HepG2 (cell line): ENCODE results near the gene CCDC14. TPM values are rescaled to one million over a fixed set of nuclear protein-coding genes. Genes with fewer than 3 reads are reported as not detected.
A peak's percentile ranks its signal among the peaks of the same experiment; 100 is the strongest.

ENCODE experiments used
- CERS6 ChIP-seq: sonication (generic); formaldehyde crosslinking; IDR thresholded peaks from 2 replicates; pipeline ENCODE4 v1.5.0; 2020; ENCODE audit warnings: missing genetic modification reagents
- ELF3 ChIP-seq: IDR thresholded peaks from 2 replicates; pipeline ENCODE4 v1.6.1; 2016; ENCODE audit warnings: missing genetic modification reagents, missing compliant biosample characterization
- EZH2 ChIP-seq: conservative IDR thresholded peaks from 2 replicates; pipeline ENCODE4 v1.6.1; 2012; ENCODE audit warnings: mild to moderate bottlenecking, low read depth, low read length, moderate library complexity
- GABPA ChIP-seq, 2 experiments: IDR thresholded peaks; 2 replicates each; pipeline ENCODE4 v1.6.1; 2011 to 2016; ENCODE audit warnings: low read depth in 2 of 2, low read length in 1 of 2, missing biosample characterization in 1 of 2, missing genetic modification characterization in 1 of 2
- HHEX ChIP-seq: IDR thresholded peaks from 2 replicates; pipeline ENCODE4 v1.6.1; 2016; ENCODE audit warnings: control low read depth
- HNRNPLL ChIP-seq: fragments of 200-400 bp; formaldehyde crosslinking; IDR thresholded peaks from 2 replicates; pipeline ENCODE4 v1.6.1; 2017; ENCODE audit warnings: mild to moderate bottlenecking, low read depth, low read length; ENCODE audit not compliant: poor library complexity, severe bottlenecking
- IRF2 ChIP-seq: IDR thresholded peaks from 2 replicates; pipeline ENCODE4 v1.6.1; 2018; ENCODE audit warnings: missing genetic modification reagents, missing compliant biosample characterization
- KDM5A ChIP-seq: fragments of 200-600 bp; sonication (generic); IDR thresholded peaks from 2 replicates; pipeline ENCODE4 v1.7.0; 2018; ENCODE audit warnings: antibody characterized with exemption, mild to moderate bottlenecking, low read length, borderline replicate concordance
- MED13 ChIP-seq: sonication (generic); formaldehyde crosslinking; IDR thresholded peaks from 2 replicates; pipeline ENCODE4 v1.5.0; 2020; ENCODE audit warnings: missing genetic modification reagents
- MLX ChIP-seq: IDR thresholded peaks from 2 replicates; pipeline ENCODE4 v1.6.1; 2016
- NR2F2 ChIP-seq: IDR thresholded peaks from 2 replicates; pipeline ENCODE4 v1.6.1; 2012; ENCODE audit warnings: low read depth, inconsistent platforms, borderline replicate concordance
- PLRG1 ChIP-seq: fragments of 450-650 bp; conservative IDR thresholded peaks from 2 replicates; pipeline ENCODE4 v1.6.1; 2016
- PRMT3 ChIP-seq: sonication (generic); formaldehyde crosslinking; IDR thresholded peaks from 2 replicates; pipeline ENCODE4 v1.8.1; 2022; ENCODE audit warnings: low read depth, mild to moderate bottlenecking, moderate library complexity, missing genetic modification reagents, borderline replicate concordance
- RAD51 ChIP-seq: fragments of 450-650 bp; IDR thresholded peaks from 2 replicates; pipeline ENCODE4 v1.6.1; 2016; ENCODE audit warnings: borderline replicate concordance
- SMARCC2 ChIP-seq: fragments of 450-650 bp; IDR thresholded peaks from 2 replicates; pipeline ENCODE4 v1.6.1; 2017; ENCODE audit warnings: antibody characterized with exemption, mild to moderate bottlenecking
- TBP ChIP-seq: sonication (generic); formaldehyde crosslinking; IDR thresholded peaks from 2 replicates; pipeline ENCODE4 v1.5.0; 2020; ENCODE audit warnings: missing genetic modification reagents
- TBX3 ChIP-seq: fragments of 450-650 bp; IDR thresholded peaks from 2 replicates; pipeline ENCODE4 v1.6.1; 2017; ENCODE audit warnings: antibody characterized with exemption, mild to moderate bottlenecking, inconsistent platforms, borderline replicate concordance
- THAP11 ChIP-seq: IDR thresholded peaks from 2 replicates; pipeline ENCODE4 v1.6.1; 2016; ENCODE audit warnings: missing biosample characterization, missing genetic modification reagents
- ZBTB10 ChIP-seq: sonication (generic); formaldehyde crosslinking; IDR thresholded peaks from 2 replicates; pipeline ENCODE4 v1.4.0; 2020; ENCODE audit warnings: missing genetic modification reagents, borderline replicate concordance
- ZNF232 ChIP-seq: sonication (generic); formaldehyde crosslinking; IDR thresholded peaks from 2 replicates; pipeline ENCODE4 v1.4.0; 2020; ENCODE audit warnings: missing genetic modification reagents, borderline replicate concordance
- ZNF263 ChIP-seq: sonication (generic); formaldehyde crosslinking; IDR thresholded peaks from 2 replicates; pipeline ENCODE4 v1.4.0; 2020; ENCODE audit warnings: missing genetic modification reagents
- ZNF335 ChIP-seq: sonication (generic); formaldehyde crosslinking; IDR thresholded peaks from 2 replicates; pipeline ENCODE4 v1.4.0; 2020; ENCODE audit warnings: missing genetic modification reagents
- ZNF446 ChIP-seq: sonication (generic); formaldehyde crosslinking; IDR thresholded peaks from 2 replicates; pipeline ENCODE4 v1.5.0; 2020; ENCODE audit warnings: mild to moderate bottlenecking, missing genetic modification reagents
- ZNF510 ChIP-seq: sonication (generic); formaldehyde crosslinking; IDR thresholded peaks from 2 replicates; pipeline ENCODE4 v1.4.0; 2020; ENCODE audit warnings: low read depth, mild to moderate bottlenecking, missing genetic modification reagents
- ZNF598 ChIP-seq: sonication (generic); formaldehyde crosslinking; IDR thresholded peaks from 2 replicates; pipeline ENCODE4 v1.5.1; 2020; ENCODE audit warnings: mild to moderate bottlenecking, missing genetic modification reagents, borderline replicate concordance
- ZNF777 ChIP-seq: sonication (generic); formaldehyde crosslinking; IDR thresholded peaks from 2 replicates; pipeline ENCODE4 v1.4.0; 2020; ENCODE audit warnings: missing genetic modification reagents
- polyA plus RNA-seq, 8 experiments: library from polyadenylated mRNA; depleted of rRNA in 3 of 8; stranded (reverse) in 7 of 8; unstranded in 1 of 8; fragments of >200 nt; fragmentation: Illumina TruSeq in 4 of 8; extraction: Trizol in 4 of 8; gene quantifications; 2 replicates each; pipeline versions ENCODE4 v1.2.1 to v1.2.3, GENCODE V29; 2011 to 2016; ENCODE audit warnings: low read depth in 4 of 8, missing spikeins in 1 of 8, mixed read lengths in 1 of 8; ENCODE audit not compliant: insufficient read depth in 1 of 8
- total RNA-seq, 5 experiments: library from RNA; depleted of rRNA; stranded (reverse); fragments of >200 nt; fragmentation: Illumina TruSeq; extraction: Trizol; gene quantifications; 2 replicates each; pipeline ENCODE4 v1.2.3, GENCODE V29; 2016; ENCODE audit warnings: low read depth in 1 of 5
- TF ChIP-seq, protein P1 (sequence below): sonication (generic); formaldehyde crosslinking; IDR thresholded peaks from 2 replicates; pipeline ENCODE4 v1.8.0; 2022; ENCODE audit warnings: mild to moderate bottlenecking, missing genetic modification reagents, moderate library complexity

The CCDC14 gene
- total and polyA plus RNA-seq, 2 of the 13 experiments (the other 11 are each of a cell fraction or from before 2014, with no cell fraction given) = 48.7 to 49.0 TPM

- TF ChIP-seq ELF3 (CRISPR knock-in tag) = peak; percentile 61; the same call in 1 of the 2 replicates
- TF ChIP-seq TBX3 = no peak
- TF ChIP-seq, protein P1, sequence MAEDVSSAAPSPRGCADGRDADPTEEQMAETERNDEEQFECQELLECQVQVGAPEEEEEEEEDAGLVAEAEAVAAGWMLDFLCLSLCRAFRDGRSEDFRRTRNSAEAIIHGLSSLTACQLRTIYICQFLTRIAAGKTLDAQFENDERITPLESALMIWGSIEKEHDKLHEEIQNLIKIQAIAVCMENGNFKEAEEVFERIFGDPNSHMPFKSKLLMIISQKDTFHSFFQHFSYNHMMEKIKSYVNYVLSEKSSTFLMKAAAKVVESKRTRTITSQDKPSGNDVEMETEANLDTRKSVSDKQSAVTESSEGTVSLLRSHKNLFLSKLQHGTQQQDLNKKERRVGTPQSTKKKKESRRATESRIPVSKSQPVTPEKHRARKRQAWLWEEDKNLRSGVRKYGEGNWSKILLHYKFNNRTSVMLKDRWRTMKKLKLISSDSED (CRISPR knock-in tag) = no peak
- peak; percentile 56; the same call in 1 of the 2 replicates for TF ChIP-seq THAP11
- TF ChIP-seq PLRG1 = no peak
- TF ChIP-seq IRF2 (CRISPR knock-in tag) = no peak
- TF ChIP-seq MED13 (CRISPR knock-in tag) = peak; percentile 66; the same call in 1 of the 2 replicates
- TF ChIP-seq ZNF232 = peak; percentile 57; the same call in 1 of the 2 replicates
- TF ChIP-seq ZNF446 = peak; percentile 83; the same call in 1 of the 2 replicates
- TF ChIP-seq PRMT3 (CRISPR knock-in tag) = no peak
- TF ChIP-seq SMARCC2 = no peak
- no peak for TF ChIP-seq ZNF335 (CRISPR knock-in tag)
- peak; percentile 97 for TF ChIP-seq HNRNPLL
- no peak for TF ChIP-seq TBP (CRISPR knock-in tag)
- peak; percentile 82 for TF ChIP-seq GABPA (IDR thresholded peaks at IDR 0.05; ENCODE audit: low read depth, low read length)
- peak; percentile 95 for TF ChIP-seq GABPA (CRISPR knock-in tag; IDR thresholded peaks at IDR 0.05; ENCODE audit: low read depth)
- peak; percentile 36; the same call in 1 of the 2 replicates for TF ChIP-seq ZNF777 (CRISPR knock-in tag)
- TF ChIP-seq ZNF263 (CRISPR knock-in tag) = no peak
- TF ChIP-seq MLX (CRISPR knock-in tag) = no peak
- no peak; the same call in 1 of the 2 replicates for TF ChIP-seq ZBTB10 (CRISPR knock-in tag)
- TF ChIP-seq CERS6 (CRISPR knock-in tag) = no peak
- TF ChIP-seq ZNF598 (CRISPR knock-in tag) = peak; percentile 45; the same call in 1 of the 2 replicates
- TF ChIP-seq RAD51 = no peak
- no peak for TF ChIP-seq EZH2
- no peak for TF ChIP-seq NR2F2
- no peak for TF ChIP-seq ZNF510 (CRISPR knock-in tag)
- no peak for TF ChIP-seq HHEX (CRISPR knock-in tag)
- TF ChIP-seq KDM5A = peak; percentile 38; the same call in 1 of the 2 replicates
Measured at GRCh38 chr3:123960781-123961507, at the start of gene CCDC14 (continued).
